Stomach (tissue), 4 donors: ENCODE data around the gene SYT12.

Experiments used
- CTCF ChIP-seq, 7 experiments: fragments of 450-650 bp in 4 of 7; fragments of 200-600 bp in 3 of 7; sonication (generic) in 3 of 7; IDR thresholded peaks; one replicate each; pipeline ENCODE4 v1.5.1; 2016 to 2019; ENCODE audit warnings: antibody characterized with exemption in 7 of 7, control low read depth in 2 of 7, mild to moderate bottlenecking in 1 of 7
- EP300 ChIP-seq: sonication (generic); formaldehyde crosslinking; IDR thresholded peaks from one replicate; pipeline ENCODE4 v1.6.1; 2017; ENCODE audit warnings: antibody characterized with exemption
- POLR2A ChIP-seq, 4 donors: fragments of 450-650 bp; IDR thresholded peaks; one replicate each; pipeline ENCODE4 v1.6.1; 2016; ENCODE audit warnings: antibody characterized with exemption in 4 of 4, control low read depth in 2 of 4, mild to moderate bottlenecking in 1 of 4, moderate library complexity in 1 of 4

- TF ChIP-seq EP300 (no peak), POLR2A (IDR thresholded peaks at IDR 0.05) (no peak), CTCF (IDR thresholded peaks at IDR 0.05) (no peak)
Observed at GRCh38 chr11:67029146-67029545, 6.2 kb downstream of the SYT12 start.
